CD14-positive monocyte (primary cell): Measurements from ENCODE around the gene ZIC1. TPM values are rescaled to one million over a fixed set of nuclear protein-coding genes. Genes with fewer than 3 reads are reported as not detected.

ENCODE experiments used
- DNase-seq, 3 donors: peaks; one replicate each; pipeline ENCODE4 v3.0.0-alpha.2; 2011 to 2022
- H2AFZ ChIP-seq: 2 replicates; pipeline ENCODE4 v1.6.0; 2012; ENCODE audit warnings: mild to moderate bottlenecking, low read depth, low read length, inconsistent platforms; ENCODE audit not compliant: insufficient read depth, poor library complexity, severe bottlenecking
- H3K27ac ChIP-seq, 2 donors: 1 replicate in 1 of 2; 2 replicates in 1 of 2; pipeline ENCODE4 v1.5.1; 2012 to 2013; ENCODE audit warnings: low read length in 2 of 2, control low read depth in 1 of 2, inconsistent platforms in 1 of 2, low read depth in 1 of 2, mild to moderate bottlenecking in 1 of 2
- H3K27me3 ChIP-seq, 2 donors: one replicate each; pipeline versions ENCODE4 v1.6.0 to v1.6.1; 2011 to 2013; ENCODE audit warnings: low read length in 2 of 2; ENCODE audit not compliant: control insufficient read depth in 2 of 2, insufficient read depth in 2 of 2
- H3K36me3 ChIP-seq, 2 donors: replicated peaks in 1 of 2; 1 replicate in 1 of 2; 2 replicates in 1 of 2; pipeline versions ENCODE4 v1.5.1 to v1.6.1; 2012 to 2013; ENCODE audit warnings: low read length in 2 of 2, control low read depth in 1 of 2, inconsistent platforms in 1 of 2, mild to moderate bottlenecking in 1 of 2; ENCODE audit not compliant: insufficient read depth in 2 of 2, control insufficient read depth in 1 of 2
- H3K4me1 ChIP-seq, 2 donors: 1 replicate in 1 of 2; 2 replicates in 1 of 2; pipeline versions ENCODE4 v1.5.1 to v1.6.1; 2012 to 2013; ENCODE audit warnings: low read length in 2 of 2, control low read depth in 1 of 2, inconsistent platforms in 1 of 2, mild to moderate bottlenecking in 1 of 2, moderate library complexity in 1 of 2; ENCODE audit not compliant: insufficient read depth in 2 of 2, control insufficient read depth in 1 of 2
- H3K4me2 ChIP-seq: replicated peaks from 2 replicates; pipeline ENCODE3; 2012; ENCODE audit warnings: low read length, moderate library complexity, mild to moderate bottlenecking; ENCODE audit not compliant: poor library complexity, severe bottlenecking; ENCODE audit errors: extremely low read depth
- H3K4me3 ChIP-seq, 3 experiments: fragments of 200-600 bp in 1 of 3; sonication (generic) in 1 of 3; replicated peaks in 1 of 3; 1 replicate in 2 of 3; 2 replicates in 1 of 3; pipeline ENCODE4 v1.5.1; 2011 to 2013; ENCODE audit warnings: low read length in 3 of 3, mild to moderate bottlenecking in 3 of 3, control low read depth in 2 of 3, low read depth in 2 of 3, inconsistent platforms in 1 of 3, moderate library complexity in 1 of 3
- H3K79me2 ChIP-seq: 2 replicates; pipeline ENCODE4 v1.6.0; 2012; ENCODE audit warnings: mild to moderate bottlenecking, control low read depth, inconsistent platforms, low read length, moderate library complexity; ENCODE audit not compliant: insufficient read depth
- H3K9ac ChIP-seq: 2 replicates; pipeline ENCODE4 v1.6.0; 2017; ENCODE audit warnings: low read length, mild to moderate bottlenecking; ENCODE audit not compliant: insufficient read depth, poor library complexity, severe bottlenecking
- H3K9me3 ChIP-seq, 2 donors: replicated peaks in 1 of 2; 1 replicate in 1 of 2; 2 replicates in 1 of 2; pipeline versions ENCODE4 v1.5.1 to v1.6.1; 2012 to 2013; ENCODE audit warnings: low read length in 2 of 2, control low read depth in 1 of 2; ENCODE audit not compliant: control insufficient read depth in 1 of 2, insufficient read depth in 1 of 2
- H4K20me1 ChIP-seq: 2 replicates; pipeline ENCODE4 v1.6.0; 2012; ENCODE audit warnings: mild to moderate bottlenecking, low read length, control low read depth, moderate library complexity; ENCODE audit not compliant: insufficient read depth
- H3K27ac Mint-ChIP-seq, 7 donors: one replicate each; pipeline ENCODE4 v1.8.0; 2020; ENCODE audit warnings: mild to moderate bottlenecking in 7 of 7, mixed read lengths in 7 of 7, moderate library complexity in 6 of 7, inconsistent platforms in 2 of 7
- H3K27me3 Mint-ChIP-seq, 3 donors: one replicate each; pipeline ENCODE4 v1.8.0; 2021 to 2022; ENCODE audit warnings: low read depth in 3 of 3, mild to moderate bottlenecking in 3 of 3, mixed read lengths in 3 of 3, moderate library complexity in 3 of 3, inconsistent platforms in 1 of 3
- H3K36me3 Mint-ChIP-seq, 2 donors: one replicate each; pipeline ENCODE4 v1.8.0; 2020; ENCODE audit warnings: mixed read lengths in 2 of 2, inconsistent platforms in 1 of 2, mild to moderate bottlenecking in 1 of 2
- H3K4me1 Mint-ChIP-seq: one replicate; pipeline ENCODE4 v1.8.0; 2020; ENCODE audit warnings: mild to moderate bottlenecking, mixed read lengths
- H3K4me3 Mint-ChIP-seq, 2 donors: one replicate each; pipeline ENCODE4 v1.8.0; 2020; ENCODE audit warnings: mild to moderate bottlenecking in 2 of 2, mixed read lengths in 2 of 2, moderate library complexity in 1 of 2
- H3K9me3 Mint-ChIP-seq, 7 donors: one replicate each; pipeline ENCODE4 v1.8.0; 2020 to 2022; ENCODE audit warnings: mixed read lengths in 7 of 7, mild to moderate bottlenecking in 6 of 7, moderate library complexity in 6 of 7, inconsistent platforms in 2 of 7
- WGBS: methylation state at CpG from one replicate; pipeline ENCODE4 v1.1.5; 2013; ENCODE audit warnings: missing lambda C conversion rate; ENCODE audit not compliant: insufficient coverage; 5-methylcytosine and 5-hydroxymethylcytosine counted together
- intact Hi-C, 2 donors: fragments of 100-400 bp; cut with micrococcal nuclease; formaldehyde crosslinking; loops; one replicate each; pipeline versions ENCODE4 v1.15.0 to v1.15.1; 2023
- polyA plus RNA-seq, 3 donors: library from polyadenylated mRNA; depleted of rRNA in 1 of 3; unstranded in 2 of 3; stranded (reverse) in 1 of 3; fragments of 300-500 nt in 2 of 3; fragments of >200 nt in 1 of 3; fragmentation: Illumina TruSeq in 2 of 3; gene quantifications; 1 replicate in 2 of 3; 2 replicates in 1 of 3; pipeline ENCODE4 v1.2.3, GENCODE V29; 2012 to 2021
- TF ChIP-seq, protein P1 (sequence below): fragments of 200-600 bp; IDR thresholded peaks from one replicate; pipeline ENCODE4 v1.8.0; 2022; ENCODE audit warnings: antibody characterized with exemption, mild to moderate bottlenecking

The ZIC1 gene
- polyA plus RNA-seq, 3 donors = not detected

DNA sequence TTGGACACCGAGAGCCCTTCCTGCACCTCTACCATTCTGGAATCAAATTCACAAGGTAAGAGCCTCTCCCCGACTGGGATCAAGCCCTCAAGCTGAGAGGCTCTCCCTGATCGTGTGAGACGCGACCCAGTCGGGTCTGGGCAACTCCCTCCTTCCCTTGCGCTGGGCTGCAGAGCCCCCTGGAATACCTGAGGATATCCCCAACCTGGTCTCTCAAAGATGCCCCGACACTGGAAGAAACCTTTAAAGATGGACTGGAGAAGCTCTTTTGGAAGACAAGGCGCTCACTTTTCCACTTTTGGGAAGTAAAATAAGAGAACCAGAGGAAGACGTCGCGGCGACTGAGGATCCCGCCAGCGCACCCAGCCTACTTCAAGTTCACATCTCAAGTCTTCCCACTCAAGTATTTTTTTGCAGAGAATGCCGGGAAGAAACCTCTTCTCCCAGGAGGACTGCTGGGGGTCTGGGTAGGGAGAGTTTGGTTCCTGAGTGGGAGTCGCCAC is 36.6 kb upstream of the ZIC1 start:
- H3K79me2 ChIP-seq = no peaks in the 10 kb centered on the region
- H3K27me3 ChIP-seq = peaks cover 73 to 96% of the 10 kb centered on the region in 2 donors
- no peak overlapping the region for H3K9ac ChIP-seq
- WGBS = 3% methylated on average over 8 of the region's 17 CpGs
- Mint-ChIP-seq H3K4me3 (peak overlapping the region in 1 of 2 donors; percentile 80), H3K27ac (no peak overlapping the region), H3K9me3 (peaks cover 0 to 51% (median 44%) of the 10 kb centered on the region in 7 donors), H3K27me3 (peaks cover 87 to 92% (median 91%) of the 10 kb centered on the region in 3 donors), H3K36me3 (peaks cover 0 to 3% of the 10 kb centered on the region in 2 donors), H3K4me1 (no peaks in the 10 kb centered on the region)
- H4K20me1 ChIP-seq = no peaks in the 10 kb centered on the region
- H3K9me3 ChIP-seq = peaks cover 15 to 63% of the 10 kb centered on the region in 2 donors
- no peaks in the 10 kb centered on the region for H3K36me3 ChIP-seq
- H3K4me3 ChIP-seq = no peak overlapping the region
- H3K27ac ChIP-seq = no peak overlapping the region
- intact Hi-C loops = no loop called here
- H3K4me1 ChIP-seq = no peaks in the 10 kb centered on the region
- TF ChIP-seq, protein P1, sequence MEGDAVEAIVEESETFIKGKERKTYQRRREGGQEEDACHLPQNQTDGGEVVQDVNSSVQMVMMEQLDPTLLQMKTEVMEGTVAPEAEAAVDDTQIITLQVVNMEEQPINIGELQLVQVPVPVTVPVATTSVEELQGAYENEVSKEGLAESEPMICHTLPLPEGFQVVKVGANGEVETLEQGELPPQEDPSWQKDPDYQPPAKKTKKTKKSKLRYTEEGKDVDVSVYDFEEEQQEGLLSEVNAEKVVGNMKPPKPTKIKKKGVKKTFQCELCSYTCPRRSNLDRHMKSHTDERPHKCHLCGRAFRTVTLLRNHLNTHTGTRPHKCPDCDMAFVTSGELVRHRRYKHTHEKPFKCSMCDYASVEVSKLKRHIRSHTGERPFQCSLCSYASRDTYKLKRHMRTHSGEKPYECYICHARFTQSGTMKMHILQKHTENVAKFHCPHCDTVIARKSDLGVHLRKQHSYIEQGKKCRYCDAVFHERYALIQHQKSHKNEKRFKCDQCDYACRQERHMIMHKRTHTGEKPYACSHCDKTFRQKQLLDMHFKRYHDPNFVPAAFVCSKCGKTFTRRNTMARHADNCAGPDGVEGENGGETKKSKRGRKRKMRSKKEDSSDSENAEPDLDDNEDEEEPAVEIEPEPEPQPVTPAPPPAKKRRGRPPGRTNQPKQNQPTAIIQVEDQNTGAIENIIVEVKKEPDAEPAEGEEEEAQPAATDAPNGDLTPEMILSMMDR = no peak
- no peak overlapping the region for H3K4me2 ChIP-seq
- no peak for DNase-seq
- H2AFZ ChIP-seq = no peak overlapping the region

DNA sequence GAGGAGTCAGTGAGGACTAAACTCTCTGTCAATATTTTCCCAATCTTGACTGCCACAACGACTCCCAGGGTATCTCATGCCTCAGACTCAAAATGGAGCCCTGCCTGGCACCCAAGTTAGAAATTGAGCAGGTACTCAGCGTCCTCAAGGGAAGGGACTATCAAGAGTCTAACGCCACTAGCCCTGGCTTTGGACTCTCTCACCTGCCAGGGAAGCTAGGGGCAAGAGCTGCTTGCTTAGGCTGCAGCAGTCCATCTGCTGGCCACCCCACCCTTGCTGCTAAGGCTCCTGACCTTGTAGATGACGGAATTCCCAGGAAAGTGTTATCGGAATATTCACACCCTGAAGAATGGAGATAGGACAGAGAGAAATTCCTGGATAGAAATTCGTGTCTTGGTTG is 35.9 kb upstream of the ZIC1 start:
- H3K27ac Mint-ChIP-seq = no peak overlapping the region
- peak overlapping the region in 1 of 2 donors; percentile 80 for H3K4me3 Mint-ChIP-seq
- no peak overlapping the region for H3K4me3 ChIP-seq
- DNase-seq = no peak
- 7% methylated on average over 3 of the region's 6 CpGs for WGBS
- H3K36me3 Mint-ChIP-seq = peaks cover 0 to 3% of the 10 kb centered on the region in 2 donors
- no peaks in the 10 kb centered on the region for H4K20me1 ChIP-seq
- no peak overlapping the region for H3K27ac ChIP-seq
- no peaks in the 10 kb centered on the region for H3K79me2 ChIP-seq
- no peak overlapping the region for H3K9ac ChIP-seq
- H3K4me2 ChIP-seq = no peak overlapping the region
- H3K9me3 Mint-ChIP-seq = peaks cover 5 to 56% (median 49%) of the 10 kb centered on the region in 7 donors
- H3K36me3 ChIP-seq = no peaks in the 10 kb centered on the region
- H2AFZ ChIP-seq = no peak overlapping the region
- no peaks in the 10 kb centered on the region for H3K4me1 Mint-ChIP-seq
- H3K27me3 ChIP-seq = peaks cover 71 to 96% of the 10 kb centered on the region in 2 donors
- TF ChIP-seq, protein P1 = no peak
- H3K4me1 ChIP-seq = no peaks in the 10 kb centered on the region
- peaks cover 22 to 63% of the 10 kb centered on the region in 2 donors for H3K9me3 ChIP-seq
- peaks cover 87 to 94% (median 92%) of the 10 kb centered on the region in 3 donors for H3K27me3 Mint-ChIP-seq
- intact Hi-C loops = no loop called here
